CD4-positive, alpha-beta T cell treated with Interleukin-21 for 1 hour (primary cell): ENCODE results near the gene RUNX3.
A peak's percentile ranks its signal among the peaks of the same experiment; 100 is the strongest.

Experiments used
- DNase-seq: peaks from one replicate; pipeline ENCODE4 v3.0.0-alpha.2; 2020

The RUNX3 gene

GRCh38 chr1:24878045-24878444 is 52.0 kb downstream of the RUNX3 start:
- no peak for DNase-seq

GRCh38 chr1:24875991-24876506 is 54.0 kb downstream of the RUNX3 start:
- no peak for DNase-seq

DNA sequence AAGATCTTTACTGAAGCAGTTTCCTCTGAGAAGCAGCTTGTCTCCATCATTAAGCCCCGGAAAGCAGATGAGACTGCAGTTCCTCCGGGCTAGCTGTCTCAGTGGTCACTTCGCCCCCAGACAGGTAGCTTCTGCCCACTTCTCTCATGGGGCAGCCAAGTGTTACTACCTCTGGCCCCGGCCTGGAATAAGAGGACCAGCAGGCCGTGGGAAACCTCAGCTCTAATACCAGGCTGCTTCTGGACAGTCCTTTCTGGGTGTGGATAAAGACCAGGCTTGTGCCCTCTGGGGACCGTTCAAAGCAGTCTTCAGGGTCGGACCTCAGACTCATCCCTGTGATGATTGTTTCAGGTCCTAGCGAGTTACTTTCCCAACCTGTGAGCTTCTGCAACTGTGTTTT is 54.8 kb downstream of the RUNX3 start:
- no peak for DNase-seq

GRCh38 chr1:24874611-24875234 is 55.4 kb downstream of the RUNX3 start:
- DNase-seq: no peak

- DNase-seq: no peak
These were observed 56.0 kb downstream of the RUNX3 start for GRCh38 chr1:24874056-24874455.

- DNase-seq: no peak
These were observed 56.9 kb downstream of the RUNX3 start for GRCh38 chr1:24873148-24873547.

DNA sequence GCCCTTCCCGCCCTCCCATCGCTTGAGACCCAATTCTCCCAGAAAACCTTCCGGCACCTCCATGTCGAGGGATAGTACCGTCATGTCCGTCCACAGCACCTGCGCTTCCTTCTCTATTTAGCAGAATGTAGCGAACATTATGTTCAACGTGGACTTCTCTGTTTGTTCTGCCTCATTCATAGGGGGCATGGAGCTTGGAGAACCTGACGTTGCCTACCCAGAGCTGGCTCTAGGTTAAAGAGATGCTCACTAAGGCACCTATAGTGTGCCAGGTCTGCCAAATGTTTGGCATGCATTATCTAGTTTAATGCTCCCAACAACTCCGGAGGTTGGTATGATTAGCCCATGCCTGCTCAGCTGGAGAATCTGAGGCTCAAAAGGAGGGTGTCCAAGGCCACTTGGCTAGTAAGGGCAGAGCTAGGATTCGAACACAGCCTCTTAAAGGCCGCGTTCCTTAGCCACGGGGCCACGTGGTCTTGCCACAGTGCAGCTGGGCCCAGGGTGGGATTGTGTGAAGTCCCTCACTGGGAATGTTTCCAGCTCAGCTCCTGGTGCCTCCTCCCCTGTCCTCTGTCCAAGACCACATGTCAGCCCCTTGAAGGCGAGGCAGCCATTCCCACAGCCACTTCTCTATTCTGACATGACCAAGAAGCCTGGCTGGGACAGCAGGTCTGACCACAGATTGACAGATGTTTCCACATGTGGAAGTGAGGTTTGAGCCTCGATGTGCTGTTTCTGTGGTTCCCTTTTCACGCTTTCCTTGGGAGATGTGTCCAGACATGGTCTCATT is 57.8 kb downstream of the RUNX3 start:
- peak; percentile 11 for DNase-seq

GRCh38 chr1:24871306-24871901 is 58.7 kb downstream of the RUNX3 start:
- no peak for DNase-seq

DNA sequence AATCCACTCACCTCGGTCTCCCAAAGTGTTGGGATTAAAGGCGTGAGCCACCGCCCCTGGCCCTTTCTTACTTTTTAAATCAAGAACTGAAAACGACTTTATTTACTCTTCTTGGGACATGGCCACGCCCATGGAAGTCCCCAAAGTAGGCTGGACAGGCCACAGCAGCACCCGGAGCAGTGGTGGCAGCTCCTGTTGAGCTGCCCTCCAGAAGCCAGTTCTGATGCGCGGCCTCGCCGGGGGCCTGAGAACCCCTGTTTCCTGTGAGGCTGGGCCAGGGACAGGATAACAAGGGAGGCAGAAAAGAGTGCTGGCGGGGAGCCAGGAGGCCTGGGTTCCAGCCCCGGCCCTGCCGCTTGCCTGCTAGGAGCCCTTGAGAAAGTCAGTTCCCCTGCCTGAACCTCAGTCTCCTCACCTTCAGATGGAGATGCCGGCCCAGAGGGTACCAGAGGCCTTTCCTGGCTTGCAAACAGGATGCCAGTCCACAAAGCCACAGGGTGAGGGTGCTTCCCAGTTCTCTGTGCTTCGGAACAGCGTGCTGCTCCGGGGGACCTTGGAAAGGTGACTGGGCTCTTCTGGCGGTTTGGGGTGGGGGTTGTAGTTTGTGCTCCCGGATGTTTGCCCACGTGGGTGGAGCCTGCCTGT is 59.4 kb downstream of the RUNX3 start:
- no peak for DNase-seq

DNA sequence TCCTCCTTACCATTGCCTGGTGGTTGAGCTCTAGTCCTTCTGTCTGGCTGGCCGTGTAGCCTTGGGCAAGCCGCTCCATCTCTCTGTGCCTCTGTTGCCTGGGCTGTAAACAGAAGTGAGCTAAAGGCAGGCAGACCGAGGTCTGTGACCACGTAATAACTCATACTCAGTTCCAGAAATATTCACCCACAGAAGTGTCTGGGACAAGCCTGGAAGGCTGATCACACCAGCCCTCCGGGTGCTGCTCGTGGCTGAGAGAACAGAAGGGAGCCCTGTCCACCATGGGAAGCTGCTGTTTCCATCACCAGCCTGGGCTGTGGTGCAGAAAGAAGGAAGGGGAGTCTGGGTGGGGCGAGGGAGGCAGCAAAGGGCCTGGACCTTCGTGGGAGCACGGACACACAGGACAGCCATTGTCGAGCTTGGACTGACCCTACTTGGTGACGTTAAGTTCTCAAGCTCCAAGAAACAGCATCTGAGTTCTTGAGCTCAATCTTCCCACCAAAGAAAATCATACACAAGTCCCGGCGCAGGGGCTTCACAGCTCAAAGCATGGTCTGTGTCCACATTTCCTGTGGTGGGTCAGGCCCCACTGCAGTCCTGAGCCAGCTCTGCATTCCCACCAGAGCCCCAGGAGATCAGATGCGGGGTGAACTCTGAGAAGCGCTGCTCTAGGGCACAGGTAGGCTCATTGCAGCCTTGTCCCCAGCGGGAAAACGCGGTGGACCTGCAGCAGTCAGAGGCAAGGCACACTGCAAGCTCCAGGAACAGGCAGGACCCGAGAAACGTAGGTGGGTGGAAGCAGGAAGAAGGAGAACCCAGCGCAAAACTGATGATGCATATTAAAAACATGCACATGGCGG is 61.8 kb downstream of the RUNX3 start:
- DNase-seq: no peak

GRCh38 chr1:24867084-24867870 is 62.8 kb downstream of the RUNX3 start:
- no peak for DNase-seq

GRCh38 chr1:24866211-24867083 is 63.6 kb downstream of the RUNX3 start:
- no peak for DNase-seq

DNA sequence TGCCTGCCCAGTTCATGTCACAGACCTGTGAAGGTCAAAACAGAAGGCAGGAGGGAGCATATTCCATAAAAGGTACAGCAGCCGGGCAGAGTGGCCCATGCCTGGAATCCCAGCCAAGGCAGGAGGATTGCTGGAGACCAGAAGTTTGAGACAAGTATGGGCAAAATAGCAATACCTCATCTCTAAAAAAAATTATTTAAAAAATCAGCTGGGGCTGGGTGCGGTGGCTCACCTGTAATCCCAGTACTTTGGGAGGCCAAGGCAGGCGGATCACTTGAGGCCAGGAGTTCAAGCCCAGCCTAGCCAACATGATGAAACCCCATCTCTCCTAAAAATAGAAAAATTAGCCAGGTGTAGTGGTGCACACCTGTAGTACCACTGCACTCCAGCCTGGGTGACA is 64.5 kb downstream of the RUNX3 start:
- DNase-seq: no peak

- DNase-seq: no peak
These were observed 64.9 kb downstream of the RUNX3 start for GRCh38 chr1:24865168-24865567.

- no peak for DNase-seq
These were observed 65.7 kb downstream of the RUNX3 start for GRCh38 chr1:24864370-24864777.

GRCh38 chr1:24862775-24863483 is 67.1 kb downstream of the RUNX3 start:
- no peak for DNase-seq

DNA sequence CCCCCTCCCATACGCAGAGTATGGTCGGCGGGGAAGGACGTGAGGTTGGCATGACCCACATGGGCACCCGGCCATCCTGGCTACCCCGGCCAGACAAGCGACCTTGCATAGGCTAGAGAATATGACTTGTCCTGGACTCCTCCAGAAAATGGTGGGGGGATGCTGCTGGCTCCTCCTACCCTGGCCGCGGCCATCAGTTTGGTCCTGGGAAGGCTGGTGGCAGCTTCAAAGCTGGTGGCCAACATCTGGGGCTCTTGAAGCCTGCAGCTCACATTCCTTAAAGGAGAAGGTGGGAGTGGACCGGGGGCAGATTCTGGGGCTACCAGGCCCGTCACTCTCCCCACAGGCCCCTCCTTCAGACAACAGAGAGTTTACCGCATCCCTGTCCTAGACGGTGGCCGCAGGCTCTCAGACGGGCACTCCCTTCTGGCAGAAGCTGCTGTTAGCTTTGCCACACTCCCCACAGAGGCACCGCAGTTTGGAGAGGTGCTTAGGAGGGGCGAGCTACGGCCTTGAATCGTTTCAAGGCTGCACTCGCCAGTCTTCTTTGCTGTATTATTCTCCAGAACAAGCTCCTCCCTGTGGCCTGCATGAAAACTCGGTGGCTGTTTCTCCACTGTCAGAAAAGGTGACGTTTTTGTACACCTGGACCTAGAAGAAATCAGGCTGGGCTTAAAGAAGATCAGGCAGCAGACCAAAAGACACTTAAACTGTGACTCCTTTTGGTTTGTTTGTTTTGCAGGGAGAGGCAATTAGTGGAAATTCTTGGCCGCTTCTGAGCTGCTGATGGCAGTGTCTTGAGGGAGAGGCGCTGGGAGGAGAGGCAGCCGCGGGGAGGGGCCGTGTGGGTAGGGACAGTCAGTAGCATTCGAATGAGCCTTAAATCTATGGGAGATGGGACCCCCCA is 68.0 kb downstream of the RUNX3 start:
- no peak for DNase-seq

- no peak for DNase-seq
These were observed 69.2 kb downstream of the RUNX3 start for GRCh38 chr1:24860841-24861240.
